Endometrial microvascular endothelial cells (primary cell): ENCODE data around the gene COL23A1. TPM values are rescaled to one million over a fixed set of nuclear protein-coding genes. Genes with fewer than 3 reads are reported as not detected.
"Not testable (repeated sequence)": the region's sequence is repeated elsewhere in the genome, so short reads cannot be mapped to it uniquely, and the experiment has no call there.

Experiments
- in situ Hi-C: cut with HindIII; loops from 2 replicates; pipeline ENCODE4 v1.10.0; 2017; ENCODE audit warnings: low sequenced_read_pairs, low pct_unique_long_range_greater_than_20kb; ENCODE audit errors: inconsistent ontology term
- total RNA-seq: library from RNA; depleted of rRNA; stranded (reverse); fragments of >200 nt; gene quantifications from one replicate; pipeline ENCODE4 v1.2.3, GENCODE V29; 2015; ENCODE audit errors: inconsistent ontology term

COL23A1 gene
- total RNA-seq, 1 donor from 2014 or later = not detected

- in situ Hi-C loops = no loop called here
Measured at GRCh38 chr5:178382754-178383164, 207.4 kb downstream of the COL23A1 start.

DNA sequence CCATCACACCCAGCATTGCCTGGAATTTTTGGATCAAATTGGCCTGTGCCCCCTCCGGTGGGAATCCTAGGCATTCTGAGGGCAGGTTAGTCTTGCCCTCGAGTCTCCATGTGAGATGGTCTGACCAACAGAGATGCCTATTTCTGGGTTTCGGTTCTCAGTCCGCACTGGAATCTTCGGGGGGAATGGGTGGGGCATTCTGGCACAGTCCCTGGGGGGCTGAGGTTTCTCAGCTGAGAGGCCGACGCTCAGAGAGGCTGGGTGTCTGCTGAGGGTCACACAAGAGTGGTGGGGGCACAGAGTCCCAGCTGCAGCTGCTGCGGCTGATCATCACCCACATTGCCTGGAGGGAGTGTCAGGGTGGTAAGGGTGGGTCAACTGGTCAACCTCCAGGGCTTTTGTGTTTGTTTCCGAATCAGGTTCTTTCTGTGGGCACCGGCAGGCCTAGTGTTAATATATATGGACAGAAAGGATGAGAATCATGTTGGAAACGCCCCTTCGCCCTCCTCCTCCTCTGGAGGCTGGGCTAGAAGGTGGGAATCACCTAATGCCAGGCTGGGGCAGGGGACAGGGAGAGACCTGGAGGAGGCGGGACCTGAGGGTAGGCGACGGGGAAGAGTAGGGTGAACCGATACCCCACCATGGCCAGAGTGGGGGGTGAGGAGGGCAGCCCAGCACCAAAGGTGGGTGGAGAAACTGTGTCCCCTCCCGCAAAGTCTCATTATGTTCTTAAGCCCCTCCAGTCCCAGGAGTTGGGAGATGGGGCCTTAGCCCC, 208.1 kb downstream of the COL23A1 start:
- in situ Hi-C loops = no loop called here

DNA sequence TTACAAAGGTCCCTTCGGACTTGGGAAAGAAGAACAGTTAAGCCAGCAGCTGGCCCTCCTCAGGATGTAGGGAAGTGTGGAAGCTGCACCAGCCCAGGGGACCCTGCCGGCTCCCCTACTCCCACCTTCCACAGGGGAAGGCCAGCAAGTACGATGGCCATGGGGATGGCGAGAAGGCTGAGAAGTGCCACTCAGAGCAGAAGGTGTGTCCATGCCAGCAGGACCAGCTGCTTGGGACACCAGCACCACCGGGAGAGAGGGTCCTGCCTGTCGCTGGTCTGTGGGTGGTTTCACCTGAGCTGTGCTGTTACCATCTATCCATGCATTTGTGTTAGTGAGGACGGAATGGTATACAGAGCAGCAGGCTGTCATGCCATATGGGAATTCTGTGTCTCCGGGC, 209.0 kb downstream of the COL23A1 start:
- in situ Hi-C loops = no loop called here

GRCh38 chr5:178380541-178381074, 209.6 kb downstream of the COL23A1 start:
- in situ Hi-C loops = no loop called here

DNA sequence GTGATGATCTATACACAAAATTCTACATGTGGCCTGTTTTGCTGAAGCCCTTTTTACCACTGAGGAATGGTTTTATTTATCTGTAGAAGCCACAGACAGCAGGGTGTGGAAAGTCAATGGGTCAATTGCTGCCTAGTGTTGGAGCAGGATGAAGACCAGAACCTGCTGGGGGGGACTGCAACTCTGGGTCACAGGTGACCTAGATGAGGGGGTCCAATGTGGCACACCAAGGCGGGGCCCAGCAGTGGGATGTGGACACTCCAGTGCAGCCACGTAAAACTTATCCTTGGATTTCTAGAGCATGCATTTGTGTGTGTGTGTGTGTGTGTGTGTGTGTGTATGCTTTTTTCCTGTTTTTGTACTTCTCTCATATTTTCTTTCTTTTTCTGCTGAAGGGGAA, 210.1 kb downstream of the COL23A1 start:
- in situ Hi-C loops = no loop called here

DNA sequence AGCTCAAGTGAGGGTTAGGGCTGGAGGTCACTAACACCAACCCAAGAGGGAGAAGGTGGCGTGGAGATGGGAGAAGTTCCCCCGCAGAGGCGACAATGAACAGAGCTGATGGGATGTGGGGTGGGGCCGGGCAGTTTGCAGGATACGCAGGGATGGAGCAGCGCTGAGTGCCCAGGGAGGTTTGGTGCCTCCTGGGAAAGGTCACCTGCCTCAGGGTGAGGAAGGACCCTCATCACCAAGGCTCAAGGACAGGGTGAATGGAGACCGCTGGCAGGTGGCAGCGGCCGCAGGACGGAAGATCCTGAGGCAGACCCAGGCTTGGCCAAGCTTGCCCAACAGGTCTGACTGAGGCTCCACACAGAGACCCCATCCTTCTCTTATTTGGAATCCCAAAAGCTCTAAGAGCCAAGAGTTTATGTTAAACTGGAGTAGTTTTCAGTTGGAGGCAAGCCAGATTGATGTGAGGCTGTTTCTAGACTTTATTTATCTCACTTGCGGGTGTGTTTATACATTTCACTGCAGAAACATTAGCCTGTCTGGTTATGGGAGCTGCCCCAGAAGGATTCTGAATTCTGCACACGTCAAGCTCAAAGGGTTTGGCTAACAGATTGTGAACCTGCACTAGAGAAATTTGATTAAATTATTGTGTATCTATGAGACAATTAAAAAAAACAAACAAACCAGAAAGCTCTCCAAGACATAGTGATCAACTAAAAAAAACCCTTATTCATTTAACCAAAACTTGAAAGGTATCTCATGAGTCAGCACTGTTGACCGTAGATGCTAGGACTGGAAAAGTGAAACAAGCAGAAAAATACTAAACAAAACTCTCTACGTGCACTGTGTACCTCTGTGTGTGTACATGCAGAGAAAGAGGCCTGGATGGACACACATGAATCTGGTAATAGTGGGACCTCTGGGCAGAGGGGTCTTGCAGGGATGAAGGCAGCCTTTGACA, 211.4 kb downstream of the COL23A1 start:
- in situ Hi-C loops = no loop called here

DNA sequence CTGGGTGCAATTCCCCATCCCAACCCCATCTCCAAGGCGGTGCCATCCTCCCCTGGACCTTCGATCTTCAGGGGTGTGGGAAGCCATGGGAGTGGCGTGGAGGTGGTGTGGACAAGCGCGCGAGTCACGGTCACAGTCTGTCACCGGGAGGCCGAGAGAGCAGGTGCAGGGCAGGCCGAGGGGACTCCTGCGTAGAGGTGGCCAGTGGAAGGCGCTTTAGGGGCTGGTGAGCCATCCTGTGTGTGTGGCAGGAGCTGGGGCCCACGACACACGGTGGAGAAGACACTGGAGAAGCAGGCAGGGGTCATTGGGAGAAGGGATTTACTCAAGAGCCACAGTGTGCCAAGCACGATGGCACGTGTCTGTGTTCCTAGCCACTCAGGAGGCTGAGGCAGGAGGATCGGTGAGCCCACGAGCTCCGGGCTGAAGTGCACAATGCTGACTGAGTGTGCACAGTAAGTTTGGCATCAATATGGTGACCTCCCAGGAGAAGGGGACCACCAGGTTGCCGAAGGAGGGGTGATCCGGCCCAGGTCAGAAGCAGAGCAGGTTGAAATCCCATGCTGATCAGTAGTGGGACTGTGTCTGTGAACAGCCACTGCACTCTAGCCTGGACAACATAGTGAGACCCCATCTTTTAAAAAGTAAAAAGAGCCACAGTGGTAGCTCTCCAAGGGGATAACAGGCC, 212.5 kb downstream of the COL23A1 start:
- in situ Hi-C loops = no loop called here

DNA sequence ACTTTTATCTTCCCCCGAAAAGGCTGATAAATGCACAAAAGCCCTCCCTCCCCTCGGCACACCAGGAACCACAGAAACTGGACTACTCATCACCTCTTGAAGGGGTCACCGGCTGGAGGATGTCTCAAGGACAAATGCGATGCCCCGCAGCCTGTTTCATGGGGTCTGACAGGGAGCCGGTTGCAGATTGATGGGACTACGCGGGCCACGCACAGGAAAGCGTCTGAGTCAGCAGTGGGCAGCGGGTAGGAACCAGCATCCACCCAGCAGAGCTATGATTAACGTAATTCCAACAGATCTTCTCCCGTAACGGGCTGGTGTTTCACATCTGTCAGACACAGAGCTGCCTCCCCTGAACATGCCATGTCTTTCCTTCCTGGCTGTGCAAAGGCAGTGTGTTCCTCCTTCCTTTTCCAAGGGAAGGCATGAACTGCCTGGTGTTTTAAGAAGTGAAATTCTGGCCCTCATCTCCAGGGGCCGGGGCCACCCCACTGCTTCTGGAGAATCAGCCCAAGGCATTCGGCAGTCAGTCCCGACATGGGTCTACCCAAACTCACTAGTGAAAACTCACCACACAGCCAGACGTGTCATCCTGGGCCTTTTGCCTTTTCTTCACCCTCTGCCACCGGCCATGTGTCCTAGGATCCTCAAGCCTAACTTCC, 213.1 kb downstream of the COL23A1 start:
- in situ Hi-C loops = no loop called here

- in situ Hi-C loops = no loop called here
Measured at GRCh38 chr5:178375348-178375747, 214.8 kb downstream of the COL23A1 start.

GRCh38 chr5:178373711-178374110, 216.5 kb downstream of the COL23A1 start:
- in situ Hi-C loops = no loop called here

DNA sequence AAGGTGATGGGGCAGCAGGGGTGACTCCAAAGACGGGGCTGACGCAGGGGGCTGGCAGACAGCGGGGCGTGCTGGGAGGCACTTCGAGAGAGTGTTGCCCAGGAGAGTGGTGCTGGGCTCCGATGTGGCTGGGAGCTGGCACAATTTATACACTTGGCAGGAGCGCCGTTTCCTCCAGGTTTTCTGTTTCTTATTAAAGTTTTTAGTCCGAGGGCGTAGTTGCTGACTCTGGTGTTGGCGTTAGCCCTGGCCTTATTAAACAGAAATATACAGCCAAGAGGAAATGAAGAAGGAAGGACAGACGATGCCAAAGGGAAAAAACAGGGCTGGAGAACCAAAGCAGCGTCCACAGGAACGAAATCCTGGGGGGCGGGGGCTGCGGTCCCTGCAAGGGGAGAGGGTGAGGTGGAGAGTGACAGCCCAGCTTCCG, 218.0 kb downstream of the COL23A1 start:
- in situ Hi-C loops = no loop called here

DNA sequence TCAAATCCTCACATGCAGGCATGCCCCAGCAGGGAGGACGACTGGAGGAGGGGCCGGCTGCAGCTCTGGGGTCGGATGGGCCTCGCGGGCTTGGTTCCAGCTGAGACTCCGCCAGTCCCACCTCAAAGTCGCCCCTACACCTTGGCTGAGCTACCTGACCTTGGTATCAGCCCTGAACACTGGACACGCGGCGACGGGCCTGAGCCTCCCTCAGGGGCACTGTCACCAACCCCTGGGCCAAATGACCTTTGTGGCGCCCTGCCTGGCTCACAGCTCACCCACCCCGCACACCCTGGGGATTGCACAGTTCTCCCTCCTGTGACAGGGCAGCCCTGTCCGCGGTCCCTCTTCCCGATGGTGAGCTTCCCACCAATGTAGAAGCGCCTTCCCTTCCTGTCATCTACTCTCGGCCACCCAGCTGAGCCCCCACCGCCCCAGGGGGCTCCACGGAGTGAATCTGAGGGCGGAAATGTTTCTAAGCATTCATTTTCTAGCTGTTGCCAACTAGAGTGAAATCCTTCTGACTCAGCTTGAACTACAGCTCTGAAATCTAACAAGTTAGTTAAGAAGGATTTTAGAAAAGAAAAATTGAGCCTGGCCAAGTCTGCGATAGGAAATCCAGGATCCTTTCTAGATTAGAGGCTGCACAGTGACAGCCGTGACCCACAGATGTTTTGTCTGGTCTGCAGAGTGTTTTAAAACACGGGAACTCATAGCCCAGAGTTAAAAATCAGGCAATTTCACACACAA, 218.7 kb downstream of the COL23A1 start:
- in situ Hi-C loops = no loop called here

GRCh38 chr5:178370102-178370501, 220.1 kb downstream of the COL23A1 start:
- in situ Hi-C loops = no loop called here

DNA sequence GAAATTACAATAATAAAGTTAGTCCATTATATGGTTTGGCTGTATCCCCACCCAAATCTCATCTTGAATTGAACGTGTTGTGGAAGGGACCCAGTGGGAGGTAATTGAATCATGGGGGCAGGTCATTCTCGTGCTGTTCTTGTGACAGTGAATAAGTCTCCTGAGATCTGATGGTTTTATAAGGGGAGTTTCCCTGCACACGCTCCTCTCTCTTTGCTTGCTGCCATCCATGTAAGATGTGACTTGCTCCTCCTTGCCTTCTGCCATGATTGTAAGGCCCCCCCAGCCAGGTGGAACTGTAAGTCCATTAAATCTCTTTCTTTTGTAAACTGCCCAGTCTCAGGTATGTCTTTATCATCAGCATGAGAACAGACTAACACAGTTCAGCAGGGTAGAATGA, 220.7 kb downstream of the COL23A1 start:
- in situ Hi-C loops = not testable (repeated sequence)

DNA sequence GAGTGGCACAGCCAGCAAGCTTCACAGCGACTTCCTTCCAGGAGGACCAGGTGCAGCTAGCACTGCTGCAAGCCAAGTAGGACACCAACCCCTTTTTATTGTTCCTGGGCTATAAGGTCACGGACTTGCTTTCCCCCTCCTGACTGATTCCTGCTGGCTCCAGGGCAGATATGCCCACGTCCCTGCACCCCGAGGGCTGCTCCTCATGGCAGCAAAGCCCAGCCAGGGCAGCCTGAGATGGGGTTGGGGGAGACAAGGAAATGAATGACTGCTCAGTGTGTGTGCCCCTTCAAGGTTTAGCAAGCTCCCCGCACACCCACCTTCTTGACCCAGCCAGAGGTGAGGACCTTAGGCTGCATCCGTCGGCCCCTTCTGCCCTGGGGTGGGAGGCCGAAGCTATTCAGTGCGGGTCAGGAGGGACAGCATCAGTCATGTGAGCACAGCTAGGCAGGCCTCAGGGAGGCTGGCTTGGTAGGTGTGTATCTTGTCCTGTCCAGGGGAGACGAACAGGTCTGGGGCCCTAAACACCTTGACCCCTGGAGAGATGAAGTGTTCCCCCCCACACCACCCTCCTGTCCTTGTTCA, 221.4 kb downstream of the COL23A1 start:
- in situ Hi-C loops = no loop called here

DNA sequence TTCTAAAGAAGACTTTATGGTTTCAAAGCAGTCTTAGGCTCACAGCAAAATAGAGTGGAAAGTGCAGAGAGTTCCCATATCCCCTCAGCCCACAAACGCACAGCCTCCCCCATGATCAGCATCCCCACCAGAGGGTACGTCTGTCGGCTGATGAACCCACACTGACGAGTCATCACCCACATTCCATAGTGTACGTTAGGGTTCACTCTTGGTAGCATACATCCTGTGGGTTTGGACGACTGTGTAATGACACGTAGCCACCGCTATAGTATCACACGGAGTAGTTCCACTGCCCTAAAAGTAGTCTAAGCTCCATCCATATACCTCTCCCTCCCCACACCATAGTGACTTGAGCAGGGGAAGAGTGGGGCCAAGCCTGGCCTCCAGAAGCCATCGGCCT, 221.9 kb downstream of the COL23A1 start:
- in situ Hi-C loops = no loop called here

DNA sequence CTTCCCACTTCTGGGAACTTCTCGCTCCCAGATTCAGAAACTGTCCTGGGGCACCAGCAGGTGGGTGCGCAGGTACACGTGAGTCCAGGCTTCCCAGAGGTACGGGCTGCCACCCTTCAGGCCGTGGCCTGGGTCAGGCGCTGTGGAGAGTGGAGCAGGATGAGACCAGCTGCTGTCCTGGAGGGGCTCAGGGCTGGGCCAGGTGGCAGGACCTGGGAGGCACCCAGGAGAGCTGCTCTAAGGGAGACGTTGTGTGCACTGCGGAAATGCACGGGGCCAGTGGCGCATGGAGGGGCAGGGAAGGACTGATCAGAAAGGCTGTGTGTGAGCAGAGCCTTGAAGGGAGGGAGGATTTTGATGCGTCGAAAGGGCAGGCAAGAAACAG, 222.5 kb downstream of the COL23A1 start:
- in situ Hi-C loops = no loop called here
